Activated naive CD4-positive, alpha-beta T cell treated with anti-CD3 and anti-CD28 coated beads, Interleukin-2, amount 10 ng/mL, durations not matched to agents 5 hours and 36 hours (primary cell): ENCODE results near the gene TPR. TPM values are rescaled to one million over a fixed set of nuclear protein-coding genes. Genes with fewer than 3 reads are reported as not detected.

Experiments
- total RNA-seq, 2 experiments: library from RNA; stranded (reverse); gene quantifications; one replicate each; pipeline ENCODE4 v1.2.3, GENCODE V29; 2021

Gene TPR
- total RNA-seq: 100 to 1,000 TPM; 149 to 156 TPM

GRCh38 chr1:186375152-186375928 lies at the start of gene TPR, which contains the start of gene ODR4:
TSS of gene TPR (minus strand) at chr1:186375253. CDS start at chr1:186375028, 225 bp downstream.
TSS of gene ODR4 (plus strand) at chr1:186375838. CDS start at chr1:186379786, 3,948 bp downstream.

GRCh38 chr1:186295980-186296379 lies 79.1 kb downstream of the TPR start, which contains the start of gene PRG4:
TSS of gene PRG4 (plus strand) at chr1:186296279.

Other genes starting within 250 kb of the TPR start
- 1 to 10 TPM; 1.4 TPM for gene PRG4, start 79.0 kb downstream of the TPR start, total RNA-seq
- 10 to 100 TPM; 13.7 to 14.1 TPM for gene ODR4, start 585 bp upstream of the TPR start, total RNA-seq
- not detected for gene PDC, start 85.9 kb upstream of the TPR start, total RNA-seq